GM23248 (cell line): Measurements from ENCODE around the gene CUX1.

Experiments used
- EZH2 ChIP-seq: fragments of 200-600 bp; sonication (generic); IDR thresholded peaks from 2 replicates; pipeline ENCODE4 v1.6.1; 2018; ENCODE audit warnings: antibody characterized with exemption, mild to moderate bottlenecking; ENCODE audit not compliant: insufficient read depth, poor library complexity, severe bottlenecking
- EZH2phosphoT487 ChIP-seq: fragments of 200-600 bp; sonication (generic); IDR thresholded peaks from 2 replicates; pipeline ENCODE4 v1.6.1; 2018; ENCODE audit warnings: antibody characterized with exemption, moderate library complexity, mild to moderate bottlenecking, low read depth; ENCODE audit not compliant: insufficient read depth

- TF ChIP-seq EZH2 (no peak), EZH2phosphoT487 (no peak)
Measured at GRCh38 chr7:102215256-102215655, 397.8 kb downstream of the CUX1 start.
